Neural cell (in vitro differentiated cells): ENCODE data around the gene SERTAD1. TPM values are rescaled to one million over a fixed set of nuclear protein-coding genes. Genes with fewer than 3 reads are reported as not detected.
A peak's percentile ranks its signal among the peaks of the same experiment; 100 is the strongest.
"Not testable (repeated sequence)": the region's sequence is repeated elsewhere in the genome, so short reads cannot be mapped to it uniquely, and the experiment has no call there.

Experiments
- H2AFZ ChIP-seq: fragments of 200-600, 300-800 bp; sonication (generic), shearing (Covaris generic); 2 replicates; pipeline ENCODE4 v1.6.0; 2014; ENCODE audit warnings: low read depth, mild to moderate bottlenecking, antibody characterized with exemption, low read length, moderate library complexity
- H3F3A ChIP-seq: fragments of 200-600 bp; shearing (Covaris generic); 2 replicates; pipeline ENCODE4 v1.6.1; 2016; ENCODE audit warnings: mild to moderate bottlenecking, moderate library complexity, mixed read lengths, antibody characterized with exemption, low read length; ENCODE audit not compliant: insufficient read depth, poor library complexity, severe bottlenecking
- H3K27ac ChIP-seq: fragments of 200-600, 300-800 bp; sonication (generic), shearing (Covaris generic); 2 replicates; pipeline ENCODE4 v1.5.1; 2014; ENCODE audit warnings: mild to moderate bottlenecking, low read length, moderate library complexity
- H3K27me3 ChIP-seq: fragments of 300-800, 200-600 bp; sonication (generic), shearing (Covaris generic); 2 replicates; pipeline ENCODE4 v1.6.0; 2014; ENCODE audit warnings: mild to moderate bottlenecking, low read depth, low read length, moderate library complexity; ENCODE audit not compliant: insufficient read depth
- H3K36me3 ChIP-seq: fragments of 300-800, 200-600 bp; sonication (generic), shearing (Covaris generic); 2 replicates; pipeline ENCODE4 v1.5.1; 2014; ENCODE audit warnings: mild to moderate bottlenecking, antibody characterized with exemption, low read length, moderate library complexity; ENCODE audit not compliant: insufficient read depth
- H3K4me2 ChIP-seq: fragments of 300-800, 200-600 bp; sonication (generic), shearing (Covaris generic); 2 replicates; pipeline ENCODE4 v1.6.0; 2014; ENCODE audit warnings: mild to moderate bottlenecking, low read length
- H3K4me3 ChIP-seq: fragments of 300-800, 200-600 bp; sonication (generic), shearing (Covaris generic); 2 replicates; pipeline ENCODE4 v1.5.1; 2014; ENCODE audit warnings: mild to moderate bottlenecking, low read length, moderate library complexity
- H3K79me2 ChIP-seq: fragments of 200-600 bp; shearing (Covaris generic); replicated peaks from 2 replicates; pipeline ENCODE4 v1.6.0; 2014; ENCODE audit warnings: mild to moderate bottlenecking, low read length, moderate library complexity; ENCODE audit not compliant: insufficient read depth
- H3K9ac ChIP-seq: fragments of 300-800, 200-600 bp; sonication (generic), shearing (Covaris generic); 2 replicates; pipeline ENCODE4 v1.6.1; 2016; ENCODE audit warnings: mild to moderate bottlenecking, low read length, mixed read lengths
- H3K9me2 ChIP-seq: fragments of 200-600 bp; shearing (Covaris generic); 2 replicates; pipeline ENCODE4 v1.6.1; 2016; ENCODE audit warnings: mild to moderate bottlenecking, low read length, mixed read lengths; ENCODE audit not compliant: insufficient read depth
- H3K9me3 ChIP-seq: fragments of 200-600, 300-800 bp; sonication (generic), shearing (Covaris generic); 2 replicates; pipeline ENCODE4 v1.6.1; 2016; ENCODE audit warnings: mild to moderate bottlenecking, mixed run types, low read length, moderate library complexity, mixed read lengths
- H4K20me1 ChIP-seq: fragments of 200-600 bp; shearing (Covaris generic); 2 replicates; pipeline ENCODE4 v1.6.1; 2016; ENCODE audit warnings: mild to moderate bottlenecking, mixed run types; ENCODE audit not compliant: insufficient read depth
- EP300 ChIP-seq: fragments of 450-650 bp; conservative IDR thresholded peaks from 2 replicates; pipeline ENCODE4 v1.6.1; 2014; ENCODE audit warnings: antibody characterized with exemption, mild to moderate bottlenecking, moderate library complexity; ENCODE audit not compliant: poor library complexity, severe bottlenecking
- EZH2 ChIP-seq: fragments of 200-600, 300-800 bp; shearing (Covaris generic), sonication (generic); IDR thresholded peaks from 2 replicates; pipeline ENCODE4 v1.6.1; 2014; ENCODE audit warnings: antibody characterized with exemption, low read length, borderline replicate concordance, mild to moderate bottlenecking; ENCODE audit not compliant: insufficient read depth, poor library complexity, severe bottlenecking
- MXI1 ChIP-seq: fragments of 450-650 bp; conservative IDR thresholded peaks from 2 replicates; pipeline ENCODE4 v1.6.1; 2014; ENCODE audit warnings: antibody characterized with exemption, mild to moderate bottlenecking; ENCODE audit not compliant: poor library complexity, severe bottlenecking
- POLR2AphosphoS5 ChIP-seq: IDR thresholded peaks from 2 replicates; pipeline ENCODE4 v1.6.1; 2012
- RAD21 ChIP-seq: fragments of 450-650 bp; conservative IDR thresholded peaks from 2 replicates; pipeline ENCODE4 v1.6.1; 2014; ENCODE audit warnings: antibody characterized with exemption, mild to moderate bottlenecking, moderate library complexity
- SMC3 ChIP-seq: fragments of 450-650 bp; conservative IDR thresholded peaks from 2 replicates; pipeline ENCODE4 v1.6.1; 2014; ENCODE audit warnings: antibody characterized with exemption, mild to moderate bottlenecking, moderate library complexity; ENCODE audit not compliant: poor library complexity
- TAF1 ChIP-seq: IDR thresholded peaks from 2 replicates; pipeline ENCODE4 v1.6.1; 2012; ENCODE audit warnings: low read depth
- polyA plus RNA-seq: library from polyadenylated mRNA; depleted of rRNA; stranded (reverse); fragments of >200 nt; gene quantifications from 2 replicates; pipeline ENCODE4 v1.2.3, GENCODE V29; 2014
- TF ChIP-seq, protein P1 (sequence below): fragments of 450-650 bp; IDR thresholded peaks from 2 replicates; pipeline ENCODE4 v1.5.1; 2014; ENCODE audit warnings: antibody characterized with exemption, mild to moderate bottlenecking, moderate library complexity; ENCODE audit not compliant: poor library complexity, severe bottlenecking
- TF ChIP-seq, protein P2 (sequence below): IDR thresholded peaks from 2 replicates; pipeline ENCODE4 v1.6.1; 2012; ENCODE audit warnings: borderline replicate concordance

SERTAD1 gene
- polyA plus RNA-seq, 1 donor from 2014 or later: 3.3 TPM

DNA sequence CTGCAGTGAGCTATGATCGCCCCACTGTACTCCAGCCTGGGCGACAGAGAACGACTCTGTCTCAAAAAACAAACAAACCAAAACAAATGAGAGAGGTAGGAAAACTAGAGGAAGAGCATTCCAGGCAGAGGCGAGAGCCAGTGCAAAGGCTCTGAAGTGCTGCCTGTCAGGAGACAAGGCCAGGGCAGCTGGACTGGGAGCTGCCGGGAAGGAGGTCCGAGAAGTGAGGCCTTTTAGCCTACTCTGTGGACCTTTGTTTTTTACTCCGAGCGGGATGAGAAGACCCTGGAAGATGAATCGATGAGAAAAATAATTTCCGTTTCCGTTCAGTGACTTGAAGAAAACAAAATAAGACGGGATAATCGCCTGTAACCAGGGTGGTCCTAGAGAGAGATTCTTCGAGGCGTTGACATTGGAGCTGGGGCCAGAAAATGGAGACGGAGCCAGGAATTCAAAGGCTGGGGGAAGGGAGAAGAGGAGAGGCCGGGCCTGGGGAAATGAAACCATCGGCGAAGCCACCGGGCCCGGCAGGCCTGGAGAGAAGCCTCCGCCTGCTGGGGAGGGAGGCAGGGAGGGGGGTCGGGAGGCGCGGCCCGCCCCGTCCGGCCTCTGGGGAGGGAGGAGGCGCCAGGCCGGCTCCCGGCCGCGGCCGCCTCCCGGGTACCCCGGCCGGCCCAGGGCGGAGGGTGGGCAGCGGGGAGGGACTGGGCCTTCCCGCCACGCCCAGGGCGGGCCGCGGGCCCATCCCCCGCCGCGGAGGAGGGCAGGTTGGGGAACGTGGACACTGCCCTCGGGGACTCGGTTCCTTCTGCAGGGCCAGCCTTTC, 7.8 kb upstream of the SERTAD1 start:
- peak overlapping the region; percentile 22 for H3K27ac ChIP-seq
- no peak overlapping the region for H3K4me2 ChIP-seq
- peak overlapping the region; percentile 33 for H3K4me3 ChIP-seq
- no peaks in the 10 kb centered on the region for H3K36me3 ChIP-seq
- H3K9me3 ChIP-seq: no peaks in the 10 kb centered on the region
- peak overlapping the region; percentile 37 for H3K9ac ChIP-seq
- H2AFZ ChIP-seq: peak overlapping the region; percentile 46
- H3K27me3 ChIP-seq: no peaks in the 10 kb centered on the region
- H3K79me2 ChIP-seq: no peaks in the 10 kb centered on the region
- no peak for TF ChIP-seq TAF1
- no peak for TF ChIP-seq RAD21
- no peak for TF ChIP-seq EP300
- no peak for TF ChIP-seq POLR2AphosphoS5
- TF ChIP-seq, protein P1, sequence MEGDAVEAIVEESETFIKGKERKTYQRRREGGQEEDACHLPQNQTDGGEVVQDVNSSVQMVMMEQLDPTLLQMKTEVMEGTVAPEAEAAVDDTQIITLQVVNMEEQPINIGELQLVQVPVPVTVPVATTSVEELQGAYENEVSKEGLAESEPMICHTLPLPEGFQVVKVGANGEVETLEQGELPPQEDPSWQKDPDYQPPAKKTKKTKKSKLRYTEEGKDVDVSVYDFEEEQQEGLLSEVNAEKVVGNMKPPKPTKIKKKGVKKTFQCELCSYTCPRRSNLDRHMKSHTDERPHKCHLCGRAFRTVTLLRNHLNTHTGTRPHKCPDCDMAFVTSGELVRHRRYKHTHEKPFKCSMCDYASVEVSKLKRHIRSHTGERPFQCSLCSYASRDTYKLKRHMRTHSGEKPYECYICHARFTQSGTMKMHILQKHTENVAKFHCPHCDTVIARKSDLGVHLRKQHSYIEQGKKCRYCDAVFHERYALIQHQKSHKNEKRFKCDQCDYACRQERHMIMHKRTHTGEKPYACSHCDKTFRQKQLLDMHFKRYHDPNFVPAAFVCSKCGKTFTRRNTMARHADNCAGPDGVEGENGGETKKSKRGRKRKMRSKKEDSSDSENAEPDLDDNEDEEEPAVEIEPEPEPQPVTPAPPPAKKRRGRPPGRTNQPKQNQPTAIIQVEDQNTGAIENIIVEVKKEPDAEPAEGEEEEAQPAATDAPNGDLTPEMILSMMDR: no peak
- TF ChIP-seq EZH2: no peak
- TF ChIP-seq SMC3: no peak
- TF ChIP-seq MXI1: no peak
- TF ChIP-seq, protein P2, sequence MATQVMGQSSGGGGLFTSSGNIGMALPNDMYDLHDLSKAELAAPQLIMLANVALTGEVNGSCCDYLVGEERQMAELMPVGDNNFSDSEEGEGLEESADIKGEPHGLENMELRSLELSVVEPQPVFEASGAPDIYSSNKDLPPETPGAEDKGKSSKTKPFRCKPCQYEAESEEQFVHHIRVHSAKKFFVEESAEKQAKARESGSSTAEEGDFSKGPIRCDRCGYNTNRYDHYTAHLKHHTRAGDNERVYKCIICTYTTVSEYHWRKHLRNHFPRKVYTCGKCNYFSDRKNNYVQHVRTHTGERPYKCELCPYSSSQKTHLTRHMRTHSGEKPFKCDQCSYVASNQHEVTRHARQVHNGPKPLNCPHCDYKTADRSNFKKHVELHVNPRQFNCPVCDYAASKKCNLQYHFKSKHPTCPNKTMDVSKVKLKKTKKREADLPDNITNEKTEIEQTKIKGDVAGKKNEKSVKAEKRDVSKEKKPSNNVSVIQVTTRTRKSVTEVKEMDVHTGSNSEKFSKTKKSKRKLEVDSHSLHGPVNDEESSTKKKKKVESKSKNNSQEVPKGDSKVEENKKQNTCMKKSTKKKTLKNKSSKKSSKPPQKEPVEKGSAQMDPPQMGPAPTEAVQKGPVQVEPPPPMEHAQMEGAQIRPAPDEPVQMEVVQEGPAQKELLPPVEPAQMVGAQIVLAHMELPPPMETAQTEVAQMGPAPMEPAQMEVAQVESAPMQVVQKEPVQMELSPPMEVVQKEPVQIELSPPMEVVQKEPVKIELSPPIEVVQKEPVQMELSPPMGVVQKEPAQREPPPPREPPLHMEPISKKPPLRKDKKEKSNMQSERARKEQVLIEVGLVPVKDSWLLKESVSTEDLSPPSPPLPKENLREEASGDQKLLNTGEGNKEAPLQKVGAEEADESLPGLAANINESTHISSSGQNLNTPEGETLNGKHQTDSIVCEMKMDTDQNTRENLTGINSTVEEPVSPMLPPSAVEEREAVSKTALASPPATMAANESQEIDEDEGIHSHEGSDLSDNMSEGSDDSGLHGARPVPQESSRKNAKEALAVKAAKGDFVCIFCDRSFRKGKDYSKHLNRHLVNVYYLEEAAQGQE: no peak
- H3K9me2 ChIP-seq: no peaks in the 10 kb centered on the region
- H4K20me1 ChIP-seq: no peaks in the 10 kb centered on the region
- H3F3A ChIP-seq: no peaks in the 10 kb centered on the region

DNA sequence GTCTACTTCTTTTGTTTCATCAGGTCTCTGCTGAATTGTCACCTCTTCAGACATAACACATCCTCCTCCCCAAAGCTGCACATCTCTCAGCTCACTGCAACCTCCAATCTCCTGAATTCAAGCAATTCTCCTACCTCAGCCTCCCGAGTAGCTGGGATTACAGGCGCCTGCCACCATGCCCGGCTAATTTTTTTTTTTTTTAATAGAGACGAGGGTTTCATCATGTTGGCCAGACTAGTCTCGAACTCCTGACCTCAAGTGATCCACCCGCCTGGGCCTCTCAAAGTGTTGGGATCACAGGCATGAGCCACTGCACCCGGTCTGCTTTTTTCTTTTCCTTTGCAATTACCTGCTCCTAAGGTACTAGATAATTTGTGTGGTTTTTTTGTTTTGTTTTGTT, 7.0 kb upstream of the SERTAD1 start:
- H2AFZ ChIP-seq: not testable (repeated sequence)

More for the DNA sequence above, 7.0 kb upstream of the SERTAD1 start:
- H3K4me2 ChIP-seq, H3K36me3 ChIP-seq, H3K27me3 ChIP-seq, H3F3A ChIP-seq, H3K9me3 ChIP-seq, H3K79me2 ChIP-seq, H3K27ac ChIP-seq, H3K9ac ChIP-seq, H4K20me1 ChIP-seq, H3K4me3 ChIP-seq, H3K9me2 ChIP-seq: not testable (repeated sequence)
